DMS114 treated with DMSO at 0.1 percent for 48 hours (cell line): ENCODE data around the gene LRRTM4.
"Not testable (repeated sequence)": the region's sequence is repeated elsewhere in the genome, so short reads cannot be mapped to it uniquely, and the experiment has no call there.

ENCODE experiments used
- DNase-seq: peaks from one replicate; lab custom pipeline; 2025; ENCODE audit not compliant: unreplicated experiment; lab: John Stamatoyannopoulos, UW

LRRTM4 gene

DNA sequence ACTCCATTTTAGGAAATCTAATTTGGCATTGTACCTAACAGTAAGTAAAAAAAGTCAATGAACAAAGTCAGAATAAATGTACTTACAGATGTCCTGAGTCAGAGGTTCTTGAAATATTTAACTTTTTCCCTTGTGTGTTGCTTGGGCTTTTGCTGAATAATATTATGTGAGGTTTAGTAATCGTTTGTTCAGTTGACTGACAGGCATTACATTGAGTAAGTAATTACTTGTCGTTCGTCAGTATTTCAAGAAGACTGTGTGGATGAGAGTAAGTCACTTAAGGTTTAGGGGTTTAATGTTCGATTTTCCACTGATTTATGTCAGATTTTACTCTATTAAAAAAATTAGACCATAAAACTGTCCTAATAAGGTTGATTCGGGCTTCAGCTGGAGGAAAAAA, 342.9 kb downstream of the LRRTM4 start:
- DNase-seq, result no peak

DNA sequence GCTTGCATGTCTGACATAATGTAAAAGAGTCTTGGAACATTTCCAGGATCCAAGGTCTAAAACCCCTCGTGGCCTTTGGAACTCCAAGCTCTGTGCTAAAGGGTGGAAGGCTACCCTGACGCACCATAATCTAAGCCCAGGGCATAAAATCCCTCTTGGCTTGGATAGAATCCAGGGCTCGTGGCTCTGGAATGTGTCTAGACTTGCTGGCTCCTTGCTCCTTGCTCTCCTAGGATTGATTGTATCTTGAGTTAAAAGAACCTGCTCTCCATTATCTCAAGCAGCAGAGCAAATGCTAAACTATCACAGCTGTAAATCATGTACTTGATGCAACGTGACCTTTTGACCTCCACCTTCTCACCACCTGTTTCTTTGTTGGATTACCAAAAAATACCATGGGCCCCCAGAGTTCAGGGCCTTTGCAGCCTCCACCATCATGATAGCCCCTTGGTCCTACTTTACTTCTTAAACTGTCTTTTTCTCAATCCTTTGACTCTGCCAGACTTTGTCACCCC, 346.9 kb downstream of the LRRTM4 start:
- not testable (repeated sequence) for DNase-seq

DNA sequence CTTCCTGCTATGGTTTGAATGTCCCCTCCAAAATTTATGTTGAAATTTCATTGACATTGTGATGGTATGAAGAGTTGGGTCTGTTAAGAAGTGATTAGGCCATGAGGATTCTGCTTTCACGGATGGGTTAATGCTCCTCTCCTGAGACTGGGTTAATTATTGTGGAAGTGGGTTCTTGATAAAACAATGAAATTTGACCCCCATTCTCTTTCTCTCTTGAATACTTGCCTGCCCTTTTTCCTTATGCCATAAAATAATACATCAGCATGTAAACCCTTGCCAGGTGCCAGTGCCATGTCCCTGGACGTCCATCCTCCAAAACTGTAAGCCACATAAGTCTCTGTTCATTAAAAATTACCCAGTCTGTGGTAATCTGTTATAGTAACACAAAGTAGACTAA, 352.8 kb downstream of the LRRTM4 start:
- DNase-seq, result no peak

DNA sequence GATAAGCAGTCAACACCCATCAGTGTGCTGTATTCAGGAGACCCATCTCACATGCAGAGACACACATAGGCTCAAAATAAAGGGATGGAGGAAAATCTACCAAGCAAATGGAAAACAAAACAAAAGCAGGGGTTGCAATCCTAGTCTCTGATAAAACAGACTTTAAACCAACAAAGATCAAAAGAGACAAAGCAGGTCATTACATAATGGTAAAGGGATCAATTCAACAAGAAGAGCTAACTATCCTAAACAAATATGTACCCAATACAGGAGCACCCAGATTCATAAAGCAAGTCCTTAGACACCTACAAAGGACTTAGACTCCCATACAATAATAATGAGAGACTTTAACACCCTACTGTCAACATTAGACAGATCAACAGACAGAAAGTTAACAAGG, 358.2 kb downstream of the LRRTM4 start:
- DNase-seq, result not testable (repeated sequence)

DNA sequence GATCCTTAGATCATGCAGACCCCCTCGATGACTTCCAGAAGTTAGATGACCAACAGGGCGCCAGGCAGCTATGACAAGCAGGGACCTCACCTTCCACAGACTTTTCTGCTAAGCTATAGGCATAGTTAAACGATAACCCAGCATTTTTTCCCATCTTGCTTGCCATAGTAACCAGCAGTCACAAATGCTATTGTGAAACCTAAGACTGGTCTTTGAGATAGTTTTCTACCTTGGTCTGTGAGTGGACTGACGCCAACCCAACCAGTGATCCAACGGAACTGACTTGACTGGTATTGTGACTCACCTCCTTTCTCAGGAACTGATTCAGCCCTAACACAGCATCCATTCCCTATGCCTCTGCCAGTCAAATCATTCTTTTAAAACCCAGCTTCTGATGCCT, 361.2 kb downstream of the LRRTM4 start:
- no peak for DNase-seq

DNA sequence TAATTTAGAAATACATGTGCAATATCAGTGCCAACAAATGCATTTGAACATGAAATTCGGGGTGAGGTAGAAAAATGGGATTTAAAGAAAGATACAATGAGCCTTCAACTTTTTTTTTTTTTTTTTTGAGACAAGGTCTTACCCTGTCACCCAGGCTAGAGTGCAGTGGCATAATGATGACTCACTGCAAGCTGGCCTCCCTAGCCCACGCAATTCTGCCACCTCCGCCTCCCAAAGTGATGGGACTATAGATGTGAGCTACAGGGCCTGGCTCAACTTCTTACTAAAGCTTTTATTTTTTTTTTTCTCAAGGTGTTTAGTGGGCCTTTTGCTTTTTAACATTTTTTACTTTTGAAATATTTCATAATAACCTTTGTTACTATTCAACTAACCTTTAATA, 365.6 kb downstream of the LRRTM4 start:
- no peak for DNase-seq

DNA sequence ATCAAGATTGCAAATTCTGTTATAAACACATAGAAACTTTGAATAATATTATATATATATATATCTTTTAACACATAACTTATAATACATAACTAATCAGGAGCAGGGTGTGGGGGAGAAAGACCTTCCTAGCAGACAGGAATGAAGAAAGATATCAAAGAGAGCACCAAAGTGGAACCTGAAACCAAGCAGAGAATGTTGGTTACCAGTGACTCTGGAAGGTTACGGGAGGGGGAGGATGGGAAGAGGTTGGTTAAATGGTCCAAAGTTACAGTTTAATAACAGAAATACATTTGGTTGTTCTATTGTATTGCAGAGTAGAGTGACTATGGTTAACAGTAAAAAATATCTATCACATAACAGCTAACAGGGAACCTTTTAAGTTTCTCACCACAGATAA, 366.7 kb downstream of the LRRTM4 start:
- no peak for DNase-seq

DNA sequence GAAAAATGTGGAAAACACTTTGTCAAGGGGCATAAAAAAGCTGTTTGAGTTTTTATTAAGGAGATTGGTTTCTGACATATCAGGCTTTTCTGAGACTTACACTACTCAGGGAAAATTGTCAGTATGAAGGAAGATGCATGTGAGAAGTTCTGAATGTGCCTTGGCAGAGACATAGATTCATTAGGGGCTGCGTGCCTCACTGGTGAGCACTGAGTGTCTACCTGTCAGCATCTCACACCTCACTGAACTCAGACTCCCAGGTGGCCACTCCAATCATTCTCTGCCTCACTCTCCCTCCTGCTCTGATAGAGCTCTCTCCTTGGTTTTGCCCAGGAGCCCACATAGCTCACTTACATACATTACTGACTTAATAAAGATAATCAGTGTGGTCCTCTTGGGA, 372.6 kb downstream of the LRRTM4 start:
- DNase-seq, result no peak

DNA sequence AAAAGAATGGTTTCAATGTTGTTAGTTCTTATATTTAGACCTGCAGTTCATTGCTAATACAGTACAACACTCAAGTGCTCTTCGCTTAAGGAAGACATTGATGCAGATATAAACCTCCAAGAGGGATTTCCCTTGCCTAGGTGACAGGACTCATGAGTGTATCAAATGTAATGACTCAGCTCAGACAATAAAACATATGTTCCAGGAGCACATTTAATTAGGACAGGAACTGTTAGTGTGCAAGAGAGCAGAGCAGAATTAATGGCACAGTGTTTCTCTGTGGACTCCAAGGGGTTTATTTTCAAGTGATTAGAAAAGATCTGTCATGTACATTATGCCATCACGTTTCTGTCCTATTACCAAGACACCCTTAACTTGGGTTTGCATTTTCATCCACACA, 375.0 kb downstream of the LRRTM4 start:
- no peak for DNase-seq

DNA sequence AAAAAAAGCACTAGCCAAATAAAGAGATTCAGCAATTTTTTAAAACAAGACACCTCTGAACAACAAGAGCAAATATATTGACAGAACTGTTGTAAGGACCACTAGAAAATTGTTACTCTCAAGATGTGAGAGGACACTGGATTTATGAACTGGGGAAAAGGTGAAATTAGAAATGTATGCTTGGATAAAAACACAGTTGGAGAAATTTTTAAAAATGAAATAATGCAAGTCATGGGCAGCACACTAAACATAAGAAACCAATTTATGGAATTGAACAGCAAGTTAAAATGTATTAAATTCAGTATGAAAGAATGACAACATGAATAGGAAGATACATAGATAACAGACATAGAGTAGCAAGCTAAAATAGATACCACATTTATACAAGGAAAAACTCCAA, 377.4 kb downstream of the LRRTM4 start:
- DNase-seq, result no peak

DNA sequence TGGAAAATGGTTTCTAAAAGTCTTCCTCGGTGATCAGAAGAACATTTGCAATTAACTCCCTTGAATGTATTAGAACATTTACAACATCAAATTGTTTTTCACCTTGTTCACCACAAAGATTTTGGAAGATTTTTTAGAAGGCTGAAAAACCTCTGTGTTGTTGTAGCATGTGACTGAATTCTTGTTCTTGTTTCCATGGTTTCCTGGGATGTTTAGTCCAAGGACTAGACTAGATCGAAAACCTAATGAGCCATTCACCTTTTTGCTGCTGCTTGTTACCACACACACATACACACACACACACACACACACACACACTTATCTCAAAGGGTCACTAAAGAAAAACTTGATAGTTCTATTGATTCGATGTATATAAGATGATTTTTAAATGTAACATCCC, 380.0 kb downstream of the LRRTM4 start:
- no peak for DNase-seq

DNA sequence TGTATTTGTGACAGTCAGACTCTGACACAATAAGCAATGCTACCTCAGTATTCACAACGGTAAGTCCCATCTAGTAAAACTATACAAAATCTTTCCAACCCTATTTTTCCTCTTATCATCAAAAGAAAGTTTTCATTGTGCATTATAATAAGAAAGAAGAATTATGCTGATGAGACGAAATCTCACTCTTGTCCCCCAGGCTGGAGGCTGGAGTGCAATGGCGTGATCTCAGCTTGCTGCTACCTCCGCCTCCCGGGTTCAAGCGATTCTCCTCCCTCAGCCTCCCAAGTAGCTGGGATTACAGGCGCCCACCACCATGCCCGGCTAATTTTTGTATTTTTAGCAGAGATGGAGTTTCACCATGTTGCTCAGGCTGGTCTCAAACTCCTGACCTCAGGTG, 393.7 kb downstream of the LRRTM4 start:
- DNase-seq, result not testable (repeated sequence)

DNA sequence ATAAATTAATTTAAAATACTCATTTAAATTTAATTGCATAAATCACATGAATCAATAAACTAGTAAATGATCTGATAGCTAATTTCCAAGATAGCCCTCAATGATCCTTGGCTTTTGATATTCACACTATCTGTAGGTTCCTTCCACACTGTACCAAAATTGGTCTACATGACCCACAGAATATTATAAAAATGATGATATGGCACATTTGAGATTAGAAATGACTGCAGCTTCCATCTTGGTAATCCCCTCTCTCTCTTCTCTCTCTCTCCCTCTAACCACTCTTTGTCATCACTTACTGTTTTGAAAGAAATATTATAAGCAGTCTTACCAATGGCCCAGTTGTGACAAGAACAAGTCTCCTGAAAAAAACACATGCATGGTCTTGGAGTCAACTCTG, 394.8 kb downstream of the LRRTM4 start:
- no peak for DNase-seq

DNA sequence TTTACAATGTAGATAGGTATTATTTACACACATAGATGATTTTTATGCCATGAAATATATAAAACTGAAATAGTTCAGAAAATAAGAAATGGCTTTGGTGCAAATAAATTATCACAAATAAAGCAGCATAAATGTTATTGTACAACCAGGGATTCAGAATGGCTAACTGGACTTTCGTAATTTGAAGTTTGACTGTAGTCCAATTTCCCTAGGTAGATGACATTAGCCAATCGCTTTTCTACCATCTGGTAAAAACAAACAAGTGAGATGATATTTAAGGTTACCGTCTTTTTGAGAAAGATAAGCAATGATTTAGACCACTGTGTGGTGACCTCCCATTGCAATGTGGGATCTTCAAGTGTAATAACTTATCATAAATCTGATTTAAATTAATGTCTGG, 400.7 kb downstream of the LRRTM4 start:
- no peak for DNase-seq

DNA sequence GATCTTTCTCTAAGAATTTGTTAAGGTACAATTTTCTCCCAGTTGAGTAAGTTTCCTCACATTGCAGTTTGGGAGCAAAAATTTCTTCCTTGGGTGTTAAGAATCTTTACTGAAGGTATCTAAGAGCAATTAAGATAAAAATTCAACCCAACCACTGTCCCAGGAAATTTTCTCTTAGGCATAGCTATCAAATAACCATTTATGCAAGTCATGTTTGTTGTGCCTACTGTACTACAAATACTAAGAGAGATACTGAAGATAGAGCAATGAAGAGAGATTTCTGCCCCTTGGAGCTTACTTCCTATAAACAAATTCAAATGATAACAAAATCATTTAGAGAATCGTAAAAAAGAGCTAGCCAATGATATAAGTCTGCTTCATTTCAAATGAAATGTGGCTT, 402.8 kb downstream of the LRRTM4 start:
- DNase-seq, result no peak

DNA sequence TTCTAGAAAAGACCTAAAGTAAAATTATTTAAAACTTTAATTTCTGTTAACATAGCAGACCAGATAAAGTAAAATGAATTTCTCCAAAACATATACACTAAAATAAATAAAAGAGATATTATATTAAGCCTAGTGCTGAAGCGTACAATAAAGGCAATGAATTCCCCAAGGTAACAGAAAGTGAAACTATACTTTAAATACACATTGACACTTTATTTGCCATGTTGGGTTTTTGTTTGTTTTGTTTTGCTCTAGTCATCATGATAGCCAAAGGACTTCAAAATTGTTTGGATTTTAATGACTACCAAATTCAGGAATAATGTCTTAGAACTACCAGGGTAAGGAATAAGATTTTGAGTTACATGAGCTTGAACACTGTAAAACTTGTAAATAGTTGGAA, 413.3 kb downstream of the LRRTM4 start:
- DNase-seq, result no peak

DNA sequence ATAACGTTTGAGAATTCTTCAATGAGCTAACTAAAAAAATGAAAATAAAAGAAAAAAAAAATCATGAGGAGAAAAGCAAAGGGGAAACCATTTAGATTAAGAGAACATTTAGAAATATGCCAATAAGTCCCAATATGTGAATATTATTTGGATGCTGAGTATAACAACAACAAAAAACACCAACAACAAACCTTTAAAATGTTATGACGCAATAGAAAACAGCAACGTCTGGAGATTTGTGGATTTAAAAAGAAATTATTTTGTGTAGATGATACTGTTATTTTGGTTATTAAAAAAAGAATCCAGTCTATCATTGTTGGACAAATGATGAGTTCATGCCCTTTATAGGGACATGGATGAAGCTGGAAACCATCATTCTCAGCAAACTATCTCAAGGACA, 417.2 kb downstream of the LRRTM4 start:
- no peak for DNase-seq

DNA sequence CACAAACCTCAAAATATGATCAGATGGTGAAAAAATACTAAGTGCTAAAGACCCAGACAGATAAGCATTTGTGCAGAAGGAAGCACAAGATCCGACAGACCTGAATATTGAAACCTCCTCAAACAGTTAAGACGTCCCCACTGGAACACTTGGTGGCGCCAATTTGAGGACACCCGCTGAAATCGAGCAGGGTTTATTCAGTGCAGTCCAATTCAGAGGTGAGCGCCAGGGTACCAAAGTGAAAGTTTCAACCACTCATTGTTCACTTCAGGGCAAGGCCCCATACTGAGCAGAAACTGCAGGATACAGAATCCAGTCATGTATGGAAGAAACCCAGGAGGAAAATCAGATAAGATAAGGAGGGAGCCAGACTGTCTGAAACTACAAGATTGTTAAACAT, 417.6 kb downstream of the LRRTM4 start:
- no peak for DNase-seq

DNA sequence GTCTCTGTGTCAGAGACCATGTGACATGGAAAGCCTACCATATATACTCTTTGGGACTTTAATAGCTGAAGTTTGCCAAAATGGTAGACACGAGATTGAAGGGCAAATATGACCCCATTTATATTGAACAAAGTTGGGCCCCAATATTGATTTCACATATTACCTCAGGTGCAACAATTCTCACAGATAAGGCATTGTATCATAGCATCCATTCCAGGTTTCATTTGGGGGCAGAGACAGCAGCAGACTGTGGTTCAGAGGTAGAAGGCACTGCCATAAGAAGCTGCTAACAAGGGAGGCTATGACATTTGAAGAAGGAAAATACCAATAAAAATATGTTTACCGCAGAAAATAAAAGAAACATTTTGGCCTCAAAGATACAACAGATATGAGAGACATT, 419.2 kb downstream of the LRRTM4 start:
- DNase-seq, result no peak

DNA sequence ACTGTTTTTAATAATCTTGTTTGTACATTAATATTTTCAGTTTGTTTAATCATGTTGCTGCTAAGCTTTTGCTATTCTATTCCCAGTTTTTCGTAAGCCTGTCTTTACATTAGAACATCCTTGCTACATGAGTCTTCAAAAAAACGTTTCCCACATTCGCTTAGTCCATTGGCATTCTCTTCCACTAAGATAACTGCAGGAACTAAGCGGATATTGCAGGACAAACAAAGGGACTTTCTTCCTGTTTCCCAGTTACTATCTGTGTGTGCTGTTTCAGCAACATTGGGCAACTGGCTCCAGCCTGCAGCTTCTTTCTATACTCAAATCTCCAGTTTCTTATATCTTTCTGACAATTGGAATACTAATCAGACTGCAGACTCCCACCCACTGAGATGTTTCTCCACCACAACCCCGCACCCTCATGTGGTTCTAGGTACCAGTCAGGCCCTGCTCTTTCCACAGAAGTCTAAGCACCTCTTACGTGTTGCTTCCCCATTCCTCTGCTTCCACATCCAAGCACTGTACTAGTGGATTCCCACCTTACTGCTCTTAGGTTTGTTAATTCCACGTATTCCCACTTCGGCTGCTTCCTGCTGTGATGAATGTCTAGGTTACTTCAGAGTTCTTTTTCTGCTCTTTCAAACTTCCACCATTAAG, 420.3 kb downstream of the LRRTM4 start:
- DNase-seq, result no peak

DNA sequence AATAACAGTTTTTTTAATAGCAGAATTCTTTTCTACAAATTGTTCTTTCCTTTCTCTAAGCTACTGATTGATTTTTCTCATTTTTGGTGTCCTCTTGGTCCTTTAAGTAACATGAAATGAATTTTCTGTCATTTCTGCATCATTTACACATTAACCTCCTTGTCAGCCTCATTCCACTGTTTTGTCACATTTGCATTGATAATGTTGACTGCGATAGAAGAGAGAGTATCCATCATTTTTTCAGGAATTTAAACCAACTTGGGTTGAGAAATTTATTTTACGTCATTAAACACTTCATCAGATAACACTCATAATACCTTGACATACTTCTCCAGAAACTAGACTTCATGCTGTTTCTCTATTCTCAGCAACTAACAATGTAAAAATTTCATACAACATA, 422.2 kb downstream of the LRRTM4 start:
- no peak for DNase-seq

DNA sequence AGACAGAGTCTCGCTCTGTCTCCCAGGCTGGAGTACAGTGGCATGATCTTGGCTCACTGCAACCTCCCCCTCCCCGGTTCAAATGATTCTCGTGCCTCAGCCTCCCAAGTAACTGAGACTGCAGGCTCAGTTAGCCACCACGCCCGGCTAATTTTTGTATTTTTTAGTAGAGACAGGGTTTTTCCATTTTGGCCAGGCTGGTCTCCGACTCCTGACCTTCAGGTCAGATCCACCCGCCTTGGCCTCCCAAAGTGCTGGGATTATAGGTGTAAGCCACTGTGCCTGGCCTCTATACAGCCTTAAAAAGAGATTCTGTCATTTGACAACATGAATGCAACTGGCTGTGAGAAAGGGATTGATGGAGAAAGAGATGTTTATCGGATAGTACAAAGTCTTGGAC, 426.7 kb downstream of the LRRTM4 start:
- DNase-seq, result not testable (repeated sequence)

DNA sequence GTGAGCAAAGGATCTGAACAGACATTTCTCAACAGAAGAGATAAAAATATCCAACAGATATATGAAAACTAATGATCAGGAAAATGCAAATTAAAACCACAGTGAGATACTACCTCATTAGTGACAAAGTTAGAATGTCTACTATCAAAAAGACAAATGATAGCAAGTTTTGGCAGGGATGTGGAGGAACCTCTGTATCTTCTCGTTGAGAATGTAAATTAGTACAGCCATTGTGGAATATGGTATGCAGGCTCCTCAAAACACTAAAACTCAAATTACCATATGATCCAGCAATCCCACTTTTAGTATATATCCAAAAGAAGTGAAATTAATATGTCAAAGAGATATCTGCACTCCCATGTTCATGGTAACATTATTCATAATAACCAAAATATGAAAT, 427.1 kb downstream of the LRRTM4 start:
- DNase-seq, result no peak
